Kasumi-1 (cell line): ENCODE results near the gene SLC35E4.

ENCODE experiments used
- DNase-seq, 2 experiments: peaks; one replicate each; lab custom pipeline; 2025; lab: John Stamatoyannopoulos, UW

Gene SLC35E4

GRCh38 chr22:30694171-30694639 lies 58.6 kb downstream of the SLC35E4 start:
- no peak for DNase-seq

- no peak for DNase-seq
These were observed 59.2 kb downstream of the SLC35E4 start, which contains the start of gene OSBP2 for GRCh38 chr22:30694640-30695350. Gene OSBP2 (plus strand): TSS chr22:30694874. CDS start chr22:30694910, 36 bp downstream.

- DNase-seq, result no peak
These were observed 59.8 kb downstream of the SLC35E4 start for GRCh38 chr22:30695351-30695851.

GRCh38 chr22:30695871-30696655 lies 60.5 kb downstream of the SLC35E4 start:
- DNase-seq, result no peak
